PC-9 (cell line): ENCODE data around the gene C10orf71. TPM values are rescaled to one million over a fixed set of nuclear protein-coding genes. Genes with fewer than 3 reads are reported as not detected.

ENCODE experiments used
- BruUV-seq: library from RNA; stranded (reverse); fragments of 400-500 nt; replicated peaks from 2 replicates; lab custom pipeline; 2021; lab: Mats Ljungman, UMichigan
- CTCF ChIA-PET: fragments of 300-600 bp; sonication (Branson Sonifier 250); formaldehyde crosslinking; loops from one replicate; lab custom pipeline; 2022; ENCODE audit warnings: antibody characterized with exemption; lab: Charles Lee
- POLR2A ChIA-PET: fragments of 300-600 bp; sonication (Branson Sonifier 250); formaldehyde crosslinking; loops from one replicate; lab custom pipeline; 2022; ENCODE audit warnings: antibody characterized with exemption; ENCODE audit not compliant: unreplicated experiment; lab: Charles Lee
- DNase-seq, 2 experiments: peaks; one replicate each; pipeline versions ENCODE4 v3.0.0 to v3.0.0-alpha.2; 2015 to 2022; ENCODE audit warnings: mixed read lengths in 1 of 2
- H2AFZ ChIP-seq: fragments of 200-600 bp; sonication (generic); 2 replicates; pipeline ENCODE4 v1.8.1; 2017; ENCODE audit warnings: antibody characterized with exemption
- H3F3A ChIP-seq: fragments of 200-600 bp; sonication (generic); 2 replicates; pipeline ENCODE4 v1.8.1; 2017; ENCODE audit warnings: antibody characterized with exemption, mild to moderate bottlenecking, low read depth; ENCODE audit not compliant: insufficient read depth
- H3K27ac ChIP-seq: fragments of 200-600 bp; sonication (generic); 2 replicates; pipeline ENCODE4 v1.6.1; 2016; ENCODE audit warnings: mixed run types
- H3K27me3 ChIP-seq: fragments of 200-600 bp; sonication (generic); 2 replicates; pipeline ENCODE4 v1.6.1; 2016; ENCODE audit warnings: low read depth, mixed run types; ENCODE audit not compliant: insufficient read depth
- H3K36me3 ChIP-seq: fragments of 200-600 bp; sonication (generic); 2 replicates; pipeline ENCODE4 v1.6.1; 2016; ENCODE audit warnings: low read depth, mixed run types
- H3K4me1 ChIP-seq: fragments of 200-600 bp; sonication (generic); replicated peaks from 2 replicates; pipeline ENCODE4 v1.6.1; 2016; ENCODE audit warnings: mixed run types; ENCODE audit not compliant: insufficient read depth
- H3K4me2 ChIP-seq: fragments of 200-600 bp; sonication (generic); 2 replicates; pipeline ENCODE4 v1.6.1; 2017; ENCODE audit warnings: mixed run types
- H3K4me3 ChIP-seq: fragments of 200-600 bp; sonication (generic); 2 replicates; pipeline ENCODE4 v1.6.1; 2016; ENCODE audit warnings: mixed run types
- H3K79me2 ChIP-seq: fragments of 200-600 bp; sonication (generic); 2 replicates; pipeline ENCODE4 v1.6.1; 2017; ENCODE audit warnings: low read depth, mixed run types
- H3K9me2 ChIP-seq: fragments of 200-600 bp; sonication (generic); 2 replicates; pipeline ENCODE4 v1.8.1; 2017; ENCODE audit warnings: mild to moderate bottlenecking; ENCODE audit not compliant: insufficient read depth
- H3K9me3 ChIP-seq: fragments of 200-600 bp; sonication (generic); 2 replicates; pipeline ENCODE4 v1.8.1; 2016; ENCODE audit warnings: low read depth; ENCODE audit not compliant: insufficient read depth
- H4K20me1 ChIP-seq: fragments of 200-600 bp; sonication (generic); 2 replicates; pipeline ENCODE4 v1.8.1; 2017; ENCODE audit not compliant: insufficient read depth
- EZH2 ChIP-seq: fragments of 200-600 bp; sonication (generic); IDR thresholded peaks from 2 replicates; pipeline ENCODE4 v1.8.0; 2017; ENCODE audit warnings: antibody characterized with exemption, low read depth
- intact Hi-C: fragments of 100-400 bp; cut with micrococcal nuclease; formaldehyde crosslinking; loops from one replicate; pipeline ENCODE4 v1.10.0; 2022; ENCODE audit not compliant: unreplicated experiment
- total RNA-seq: library from RNA; stranded (reverse); gene quantifications from 2 replicates; pipeline ENCODE4 v1.2.3, GENCODE V29; 2021
- TF ChIP-seq, protein P1 (sequence below): fragments of 200-600 bp; sonication (generic); conservative IDR thresholded peaks from 2 replicates; pipeline ENCODE4 v1.6.1; 2017; ENCODE audit warnings: mixed run types, antibody characterized with exemption, mild to moderate bottlenecking, moderate library complexity

The C10orf71 gene
- total RNA-seq, 1 experiment from 2014 or later: not detected

DNA sequence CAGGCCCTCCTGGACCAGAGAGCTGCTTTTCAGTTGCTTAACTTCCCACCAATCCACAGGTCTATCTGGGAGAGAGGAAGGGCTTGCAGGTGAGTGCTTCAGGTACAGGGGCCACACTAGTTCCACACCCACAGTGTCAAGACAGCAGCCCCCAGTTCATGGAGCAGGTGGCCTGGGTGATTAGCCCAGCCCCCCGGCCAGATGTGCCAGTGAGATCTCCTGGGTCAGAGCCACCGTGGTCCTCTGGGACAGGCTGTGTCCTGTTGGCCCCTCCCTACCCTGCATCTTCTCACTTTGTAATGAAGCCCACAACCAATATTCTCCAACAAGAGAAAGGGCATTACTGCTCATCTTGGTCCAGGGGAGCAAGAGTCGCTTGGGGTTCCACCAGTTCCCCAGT is 66.3 kb downstream of the C10orf71 start:
- no peak for TF ChIP-seq EZH2
- TF ChIP-seq, protein P1, sequence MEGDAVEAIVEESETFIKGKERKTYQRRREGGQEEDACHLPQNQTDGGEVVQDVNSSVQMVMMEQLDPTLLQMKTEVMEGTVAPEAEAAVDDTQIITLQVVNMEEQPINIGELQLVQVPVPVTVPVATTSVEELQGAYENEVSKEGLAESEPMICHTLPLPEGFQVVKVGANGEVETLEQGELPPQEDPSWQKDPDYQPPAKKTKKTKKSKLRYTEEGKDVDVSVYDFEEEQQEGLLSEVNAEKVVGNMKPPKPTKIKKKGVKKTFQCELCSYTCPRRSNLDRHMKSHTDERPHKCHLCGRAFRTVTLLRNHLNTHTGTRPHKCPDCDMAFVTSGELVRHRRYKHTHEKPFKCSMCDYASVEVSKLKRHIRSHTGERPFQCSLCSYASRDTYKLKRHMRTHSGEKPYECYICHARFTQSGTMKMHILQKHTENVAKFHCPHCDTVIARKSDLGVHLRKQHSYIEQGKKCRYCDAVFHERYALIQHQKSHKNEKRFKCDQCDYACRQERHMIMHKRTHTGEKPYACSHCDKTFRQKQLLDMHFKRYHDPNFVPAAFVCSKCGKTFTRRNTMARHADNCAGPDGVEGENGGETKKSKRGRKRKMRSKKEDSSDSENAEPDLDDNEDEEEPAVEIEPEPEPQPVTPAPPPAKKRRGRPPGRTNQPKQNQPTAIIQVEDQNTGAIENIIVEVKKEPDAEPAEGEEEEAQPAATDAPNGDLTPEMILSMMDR: no peak
- CTCF ChIA-PET: no interaction called here
- POLR2A ChIA-PET: no interaction called here
- intact Hi-C loops: no loop called here
- Histone ChIP-seq H3K9me3 (no peaks in the 10 kb centered on the region), H4K20me1 (no peaks in the 10 kb centered on the region), H3K4me3 (no peak overlapping the region), H3F3A (no peaks in the 10 kb centered on the region), H3K27me3 (peaks cover 61% of the 10 kb centered on the region), H3K79me2 (no peaks in the 10 kb centered on the region), H3K36me3 (no peaks in the 10 kb centered on the region), H3K4me2 (no peak overlapping the region), H2AFZ (no peak overlapping the region), H3K9me2 (no peaks in the 10 kb centered on the region), H3K27ac (no peak overlapping the region), H3K4me1 (no peaks in the 10 kb centered on the region)
- no TSS peak for BruUV-seq
- no peak for DNase-seq

DNA sequence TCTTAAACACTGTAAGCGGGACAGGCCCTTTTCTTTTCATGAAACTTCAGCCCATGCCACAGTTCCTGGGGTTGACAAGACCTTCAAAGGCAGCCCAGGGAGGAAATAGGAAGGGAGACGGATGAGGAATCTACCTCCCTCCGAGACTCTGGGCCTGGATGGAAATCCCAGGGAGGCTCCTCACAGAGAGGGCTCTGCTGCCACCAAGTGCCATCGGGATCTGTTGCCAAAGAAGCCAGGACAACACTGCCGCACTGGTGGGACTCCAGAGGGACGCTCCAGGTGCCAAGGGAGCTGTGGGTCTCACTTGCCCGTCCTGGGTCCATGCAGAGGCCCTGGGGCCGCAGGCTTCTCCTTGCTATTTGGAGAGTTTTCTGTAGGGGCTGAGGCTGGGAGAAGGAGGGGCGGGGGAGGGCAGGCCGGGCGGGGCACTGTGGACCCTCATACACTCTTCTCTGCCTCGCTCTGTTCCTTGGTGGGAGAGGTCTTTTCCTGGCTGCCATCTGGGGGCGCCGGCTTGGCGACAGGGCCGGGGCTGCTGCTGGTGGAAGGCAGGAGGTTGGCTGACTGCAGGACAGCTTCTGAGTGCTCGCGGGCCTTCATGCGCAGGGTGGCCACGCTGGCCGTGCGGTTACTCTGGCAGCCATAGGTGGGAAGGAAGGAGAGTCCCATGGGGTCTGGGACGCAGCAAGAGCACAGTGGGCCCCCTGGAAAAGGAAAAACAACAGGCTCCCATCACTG is 66.9 kb downstream of the C10orf71 start:
- no TSS peak for BruUV-seq
- intact Hi-C loops: no loop called here
- Histone ChIP-seq H3K79me2 (no peaks in the 10 kb centered on the region), H3F3A (no peaks in the 10 kb centered on the region), H3K36me3 (no peaks in the 10 kb centered on the region), H2AFZ (no peak overlapping the region), H3K9me2 (no peaks in the 10 kb centered on the region), H3K4me2 (no peak overlapping the region), H3K4me3 (no peak overlapping the region), H3K27ac (no peak overlapping the region), H4K20me1 (no peaks in the 10 kb centered on the region), H3K4me1 (no peaks in the 10 kb centered on the region), H3K9me3 (no peaks in the 10 kb centered on the region), H3K27me3 (peaks cover 55% of the 10 kb centered on the region)
- ChIA-PET POLR2A (no interaction called here), CTCF (no interaction called here)
- DNase-seq: no peak
- TF ChIP-seq, protein P1: no peak
- TF ChIP-seq EZH2: no peak

DNA sequence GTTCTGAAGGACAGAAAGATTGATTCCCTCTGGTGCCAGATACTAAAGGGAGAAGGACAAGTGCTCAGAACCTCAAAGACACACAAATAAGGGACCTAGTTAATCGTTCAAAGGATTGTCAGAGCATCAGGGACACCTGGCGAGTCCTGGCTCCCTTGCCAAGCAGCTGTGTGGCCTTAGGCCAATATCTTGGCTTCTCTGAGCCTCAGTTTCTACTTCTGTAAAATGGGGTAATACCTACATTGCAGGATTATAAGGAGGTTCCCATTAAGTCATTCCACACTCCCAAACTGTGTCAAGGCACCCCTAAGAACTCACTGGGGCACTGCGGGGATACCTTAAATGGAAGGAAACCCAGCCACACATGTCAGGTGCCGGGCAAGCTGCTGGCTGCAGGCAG is 67.5 kb downstream of the C10orf71 start:
- no peak for DNase-seq
- TF ChIP-seq, protein P1: no peak
- no TSS peak for BruUV-seq
- Histone ChIP-seq H3K9me2 (no peaks in the 10 kb centered on the region), H4K20me1 (no peaks in the 10 kb centered on the region), H3K4me3 (no peak overlapping the region), H2AFZ (no peak overlapping the region), H3K36me3 (no peaks in the 10 kb centered on the region), H3K79me2 (no peaks in the 10 kb centered on the region), H3K9me3 (no peaks in the 10 kb centered on the region), H3F3A (no peaks in the 10 kb centered on the region), H3K4me2 (no peak overlapping the region), H3K27me3 (peaks cover 51% of the 10 kb centered on the region), H3K4me1 (no peaks in the 10 kb centered on the region), H3K27ac (no peak overlapping the region)
- ChIA-PET POLR2A (no interaction called here), CTCF (no interaction called here)
- intact Hi-C loops: no loop called here
